GM19463 (cell line): ENCODE results near the gene FAIM.
"Not testable (repeated sequence)": the region's sequence is repeated elsewhere in the genome, so short reads cannot be mapped to it uniquely, and the experiment has no call there.

Source experiments
- ATAC-seq: cut with Tn5 transposase; IDR thresholded peaks from one replicate; pipeline ENCODE4 v1.9.1; 2021; ENCODE audit warnings: mild to moderate bottlenecking, moderate library complexity; ENCODE audit not compliant: unreplicated experiment

The FAIM gene

GRCh38 chr3:138675393-138675792, 66.8 kb downstream of the FAIM start:
- no peak for ATAC-seq

GRCh38 chr3:138678086-138678485, 69.5 kb downstream of the FAIM start:
- no peak for ATAC-seq

- no peak for ATAC-seq
These were observed 70.4 kb downstream of the FAIM start for GRCh38 chr3:138678874-138679392.

- not testable (repeated sequence) for ATAC-seq
These were observed 72.4 kb downstream of the FAIM start for GRCh38 chr3:138680974-138681373.

- ATAC-seq = no peak
These were observed 73.1 kb downstream of the FAIM start for GRCh38 chr3:138681463-138682220.

GRCh38 chr3:138682648-138683047, 74.1 kb downstream of the FAIM start:
- no peak for ATAC-seq
